Endothelial cell of umbilical vein (primary cell): Measurements from ENCODE around the gene GGTLC1.

Experiments used
- CTCF ChIP-seq, 2 donors: IDR thresholded peaks; 1 replicate in 1 of 2; 2 replicates in 1 of 2; pipeline ENCODE4 v1.5.1; 2011; ENCODE audit warnings: low read length in 2 of 2, mild to moderate bottlenecking in 2 of 2, moderate library complexity in 2 of 2, control low read depth in 1 of 2, inconsistent platforms in 1 of 2, low read depth in 1 of 2; ENCODE audit not compliant: insufficient read depth in 1 of 2; ENCODE audit errors: extremely low read depth in 1 of 2
- MAX ChIP-seq: IDR thresholded peaks from 2 replicates; pipeline ENCODE4 v1.6.1; 2011; ENCODE audit not compliant: insufficient read depth, insufficient read length
- POLR2A ChIP-seq: IDR thresholded peaks from 2 replicates; pipeline ENCODE4 v1.6.1; 2012; ENCODE audit warnings: low read depth, mild to moderate bottlenecking, control low read depth, low read length

GRCh38 chr20:23988561-23988960, at the start of gene GGTLC1:
- TF ChIP-seq MAX (no peak), CTCF (IDR thresholded peaks at IDR 0.05; ENCODE audit: extremely low read depth in 1 of 2, insufficient read depth in 1 of 2, low read depth in 1 of 2, low read length in 2 of 2) (no peak), POLR2A (no peak)
